GM19463 (cell line): ENCODE measurements around the gene TMEM69.
"Not testable (repeated sequence)": the region's sequence is repeated elsewhere in the genome, so short reads cannot be mapped to it uniquely, and the experiment has no call there.

Source experiments
- ATAC-seq: cut with Tn5 transposase; IDR thresholded peaks from one replicate; pipeline ENCODE4 v1.9.1; 2021; ENCODE audit warnings: mild to moderate bottlenecking, moderate library complexity; ENCODE audit not compliant: unreplicated experiment

Gene TMEM69

DNA sequence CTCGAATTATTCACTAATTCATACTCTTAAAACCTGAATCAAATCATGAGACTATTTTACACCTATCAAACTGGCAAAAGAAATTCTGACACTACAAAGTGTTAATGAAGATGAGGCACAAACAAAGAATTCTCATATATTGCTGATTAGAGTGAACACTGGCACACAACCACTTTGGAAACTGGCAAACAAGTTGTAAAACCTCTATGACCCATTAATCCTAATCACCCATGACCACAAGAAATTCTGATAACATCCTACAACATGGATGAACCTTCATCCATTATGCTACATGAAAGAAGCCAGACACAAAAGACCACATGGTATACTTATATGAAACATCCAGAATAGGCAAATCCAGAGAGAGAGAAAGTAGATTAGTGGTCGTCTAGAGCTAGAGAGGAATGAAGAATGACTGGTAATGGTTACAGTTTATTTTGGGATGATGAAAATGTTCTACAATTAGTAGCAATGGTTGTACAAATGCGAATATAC lies 10.2 kb upstream of the TMEM69 start:
- no peak for ATAC-seq

DNA sequence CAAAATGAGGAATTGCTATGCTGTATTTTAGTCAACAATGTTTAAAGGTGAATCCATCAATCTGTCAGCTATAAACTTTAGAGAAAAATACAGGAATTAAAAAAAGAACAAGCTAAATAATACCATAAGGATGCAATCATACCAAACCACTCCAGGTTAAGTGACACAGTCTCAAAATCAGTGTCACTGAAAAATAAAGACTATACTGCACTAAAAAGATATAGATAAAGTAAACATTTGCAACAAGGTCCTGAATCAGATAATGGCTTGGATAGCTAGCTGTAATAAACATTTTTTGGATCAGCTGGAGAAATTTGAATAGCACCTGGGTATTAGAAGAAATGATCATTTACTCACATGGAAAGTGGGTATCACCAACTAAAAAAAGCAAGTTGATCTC lies 9.5 kb upstream of the TMEM69 start:
- ATAC-seq, result no peak

DNA sequence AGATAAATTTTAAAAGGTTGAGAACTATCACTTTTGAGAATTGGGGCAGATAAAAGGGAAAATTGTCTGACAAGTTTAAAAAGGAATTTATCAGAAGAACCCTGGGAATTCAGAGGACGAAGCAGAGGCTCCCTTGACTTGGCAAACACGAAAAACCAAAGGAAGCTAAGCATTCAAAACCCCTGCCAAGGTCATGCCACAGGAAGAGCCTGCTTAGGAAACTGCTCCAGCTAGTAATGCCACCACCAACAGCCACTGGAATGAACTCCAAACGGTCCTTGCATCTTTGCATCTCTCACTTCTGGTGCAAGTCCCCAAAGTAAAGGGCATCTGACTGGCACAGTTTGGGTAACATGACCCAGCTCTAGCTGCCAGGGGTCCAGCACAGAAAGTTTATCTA lies 8.9 kb upstream of the TMEM69 start:
- ATAC-seq, result no peak

GRCh38 chr1:45682942-45683341 lies 5.0 kb upstream of the TMEM69 start:
- no peak for ATAC-seq

GRCh38 chr1:45684402-45684801 lies 3.6 kb upstream of the TMEM69 start:
- ATAC-seq, result no peak

DNA sequence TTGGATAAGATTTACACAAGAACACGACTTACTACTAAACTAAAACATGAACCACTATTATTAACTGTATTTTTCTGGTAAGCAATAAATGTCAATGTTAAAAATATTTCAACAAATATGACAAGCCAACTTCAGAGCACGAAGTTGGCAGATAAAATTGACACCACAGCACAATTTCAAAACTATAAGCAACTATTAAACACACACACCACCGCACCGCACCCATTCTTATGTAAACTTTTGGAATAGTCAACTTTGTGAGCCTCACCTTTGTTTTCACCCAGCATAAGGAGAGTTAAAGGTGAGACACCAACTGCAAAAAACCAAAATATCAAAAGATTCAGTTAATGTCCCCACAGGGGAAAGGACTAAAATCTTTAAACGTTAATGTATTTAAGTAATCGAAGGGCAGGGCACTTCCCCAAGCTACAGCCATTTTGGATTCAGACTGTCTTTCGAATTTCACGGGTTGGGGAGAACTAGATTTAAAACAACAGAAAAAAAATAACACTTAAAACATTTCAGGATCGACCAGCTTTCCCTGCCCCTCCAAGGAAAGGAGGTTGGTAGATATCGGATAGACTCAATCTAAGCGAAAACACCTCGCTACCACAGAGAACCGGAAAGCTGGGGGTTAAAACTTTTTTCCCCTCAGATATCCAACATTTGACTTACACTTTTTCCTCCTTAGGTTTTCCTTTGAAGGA lies 2.5 kb upstream of the TMEM69 start:
- ATAC-seq, result no peak

DNA sequence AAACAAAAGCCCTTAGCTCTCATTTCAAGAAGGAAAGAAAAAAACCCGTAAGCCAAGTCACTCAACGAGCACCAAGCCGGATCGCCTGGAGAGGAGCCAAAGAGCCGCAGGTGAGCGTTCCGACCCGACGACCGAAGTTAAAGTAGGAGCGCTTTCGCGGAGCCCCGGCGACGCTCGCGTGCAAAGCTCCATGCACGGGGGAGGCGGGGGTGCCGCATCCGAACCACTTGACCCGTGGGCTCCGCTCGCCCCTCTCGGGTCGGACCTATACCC lies 2.0 kb upstream of the TMEM69 start:
- no peak for ATAC-seq

- peak; percentile 49 for ATAC-seq
These were observed 1.5 kb upstream of the TMEM69 start, which contains the start of gene GPBP1L1 for GRCh38 chr1:45686288-45687013. TSS of gene GPBP1L1 (minus strand) at chr1:45686533. CDS start at chr1:45659087, 27,446 bp downstream.

DNA sequence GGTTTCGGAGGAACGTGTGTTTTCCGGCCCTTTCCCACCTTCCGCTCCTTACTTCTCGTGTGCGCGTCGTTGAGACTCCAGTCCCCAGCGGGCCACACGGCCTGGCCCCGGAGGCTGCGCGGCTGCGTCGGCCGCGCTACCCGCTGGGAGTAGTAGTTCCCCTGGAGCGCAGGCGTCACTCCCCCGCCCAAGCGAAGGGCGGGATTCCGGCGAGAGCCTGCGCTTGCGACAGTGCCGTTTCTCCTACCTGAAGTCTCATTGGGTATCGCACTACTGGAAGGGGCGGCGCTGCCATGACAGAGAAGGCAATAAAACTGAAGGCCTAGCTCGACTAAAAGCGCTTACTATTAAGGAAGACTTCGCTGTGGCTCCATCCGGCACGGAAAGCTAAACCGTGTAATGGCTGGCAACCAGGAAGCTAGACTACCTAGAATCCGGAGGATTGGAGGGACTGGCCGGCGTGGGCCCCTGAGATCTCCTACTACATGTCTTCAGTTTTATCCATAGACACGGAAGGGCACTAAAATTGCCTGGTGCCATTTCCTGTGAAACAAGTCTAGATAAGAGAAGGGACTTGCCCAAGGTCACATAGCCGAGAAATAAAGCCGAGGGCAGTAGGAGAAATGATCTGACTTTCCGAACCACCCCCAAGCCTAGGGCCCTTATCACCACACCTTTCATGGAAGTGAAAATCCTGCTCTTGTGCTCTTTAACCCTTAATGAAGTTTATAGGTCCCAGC lies 797 bp upstream of the TMEM69 start:
- peak; percentile 87 for ATAC-seq

GRCh38 chr1:45693811-45694210 lies 5.8 kb downstream of the TMEM69 start:
- ATAC-seq, result not testable (repeated sequence)

DNA sequence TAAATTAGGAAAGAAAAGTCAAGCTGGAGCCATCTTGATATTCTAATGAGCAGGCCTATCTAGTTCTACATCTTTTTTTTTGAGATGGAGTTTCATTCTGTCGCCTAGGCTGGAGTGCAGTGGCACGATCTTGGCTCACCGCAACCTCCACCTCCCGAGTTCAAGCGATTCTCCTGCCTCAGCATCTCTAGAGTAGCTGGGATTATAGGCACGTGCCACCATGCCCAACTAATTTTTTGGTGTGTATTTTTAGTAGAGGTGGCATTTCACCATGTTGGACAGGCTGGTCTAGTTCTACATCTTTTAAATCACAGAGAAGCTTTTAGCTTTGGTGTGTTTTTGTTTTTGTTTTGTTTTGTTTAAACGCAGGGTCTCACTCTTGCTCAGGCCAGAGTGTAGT lies 6.8 kb downstream of the TMEM69 start:
- ATAC-seq, result no peak

GRCh38 chr1:45704637-45705036 lies 16.7 kb downstream of the TMEM69 start:
- no peak for ATAC-seq

DNA sequence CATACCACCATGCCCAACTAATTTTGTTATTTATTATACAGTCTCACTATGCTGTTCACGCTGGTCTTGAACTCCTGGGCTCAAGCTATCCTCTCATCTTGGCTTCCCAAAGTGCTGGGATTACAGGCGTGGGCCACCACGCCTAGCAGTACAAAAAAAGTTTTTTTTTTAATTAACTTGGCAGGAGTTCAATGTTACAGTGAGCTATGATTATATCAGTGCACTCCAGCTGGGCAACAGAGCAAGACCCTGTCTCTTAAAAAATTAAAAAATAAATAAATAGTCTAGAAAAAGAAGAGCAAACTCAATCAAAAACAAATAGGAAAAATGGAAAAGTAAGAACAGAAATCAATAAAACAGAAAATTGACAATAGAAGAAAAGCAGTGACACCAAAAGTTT lies 25.7 kb downstream of the TMEM69 start:
- no peak for ATAC-seq

DNA sequence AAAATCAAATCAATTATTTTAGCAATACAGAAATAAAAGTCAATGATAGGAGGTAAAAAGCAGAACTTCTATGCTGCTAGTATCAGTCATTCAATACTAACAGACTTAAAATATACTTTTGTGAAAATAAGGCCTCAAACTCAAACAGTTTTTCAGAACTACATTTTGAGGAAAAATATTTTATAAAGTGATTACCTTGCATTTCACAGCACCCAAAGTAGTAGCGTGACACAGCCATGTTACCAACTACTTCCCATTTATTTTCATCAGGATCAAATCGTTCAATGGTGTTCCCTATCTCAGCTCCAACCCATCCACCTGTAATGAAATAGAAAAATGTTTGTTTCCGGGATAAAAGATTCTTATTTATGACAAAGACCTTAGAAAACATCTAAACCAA lies 28.7 kb downstream of the TMEM69 start:
- no peak for ATAC-seq

GRCh38 chr1:45717386-45717785 lies 29.4 kb downstream of the TMEM69 start:
- not testable (repeated sequence) for ATAC-seq

DNA sequence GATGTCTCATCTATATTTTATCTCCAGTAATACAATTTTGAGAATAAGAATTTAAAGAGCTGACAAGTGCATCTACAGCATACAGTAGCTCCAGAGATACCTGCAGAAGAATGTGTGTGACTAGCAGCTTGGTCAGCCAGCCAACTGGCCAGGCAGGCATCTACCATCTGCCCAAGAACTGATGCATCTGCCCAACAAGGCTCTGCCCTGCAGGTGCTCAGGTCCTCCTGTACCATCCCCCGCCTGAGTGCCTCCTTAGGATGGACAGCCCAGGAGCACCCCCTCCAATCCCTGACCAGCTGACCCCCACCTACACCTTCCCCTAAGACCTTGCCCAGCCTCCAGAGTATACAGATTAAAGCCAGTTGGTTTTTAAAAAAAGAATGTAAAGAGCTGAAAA lies 30.3 kb downstream of the TMEM69 start:
- ATAC-seq, result no peak

DNA sequence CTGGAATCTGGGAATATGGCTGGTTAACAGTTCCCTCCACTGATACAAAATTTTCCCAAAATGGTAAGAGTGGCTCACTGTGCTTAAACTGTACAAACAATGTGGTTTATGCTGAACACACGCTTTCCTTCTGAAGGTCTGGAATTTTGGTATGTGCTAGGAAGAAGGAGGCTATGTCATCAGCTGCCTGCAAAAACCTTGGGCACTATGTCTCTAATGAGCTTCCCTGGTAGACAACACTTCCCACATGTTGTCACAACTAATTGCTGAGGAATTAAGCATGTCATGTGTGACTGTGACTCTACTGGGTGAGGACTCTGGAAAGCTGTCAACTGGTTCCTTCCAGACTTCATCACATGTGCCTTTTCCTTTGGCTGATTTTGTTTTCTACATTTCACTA lies 33.2 kb downstream of the TMEM69 start:
- no peak for ATAC-seq

DNA sequence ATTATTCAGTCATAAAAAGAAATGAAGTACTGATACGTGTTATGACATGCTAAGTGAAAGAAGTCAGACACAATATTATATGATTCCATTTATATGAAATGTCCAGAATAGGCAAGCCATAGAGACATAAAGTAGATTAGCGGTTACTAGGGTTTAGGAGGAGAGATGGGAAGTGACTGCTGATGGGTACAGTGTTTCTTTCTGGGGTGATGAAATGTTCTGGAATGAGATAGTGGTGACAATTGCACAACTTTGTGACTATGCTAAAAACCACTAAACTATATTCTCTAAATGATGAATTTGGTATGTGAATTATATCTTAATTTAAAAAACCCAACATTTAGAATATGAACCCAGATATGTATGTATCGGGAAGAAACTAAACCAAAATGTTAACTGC lies 34.8 kb downstream of the TMEM69 start:
- ATAC-seq, result no peak

- no peak for ATAC-seq
These were observed 35.4 kb downstream of the TMEM69 start for GRCh38 chr1:45723248-45723930.

DNA sequence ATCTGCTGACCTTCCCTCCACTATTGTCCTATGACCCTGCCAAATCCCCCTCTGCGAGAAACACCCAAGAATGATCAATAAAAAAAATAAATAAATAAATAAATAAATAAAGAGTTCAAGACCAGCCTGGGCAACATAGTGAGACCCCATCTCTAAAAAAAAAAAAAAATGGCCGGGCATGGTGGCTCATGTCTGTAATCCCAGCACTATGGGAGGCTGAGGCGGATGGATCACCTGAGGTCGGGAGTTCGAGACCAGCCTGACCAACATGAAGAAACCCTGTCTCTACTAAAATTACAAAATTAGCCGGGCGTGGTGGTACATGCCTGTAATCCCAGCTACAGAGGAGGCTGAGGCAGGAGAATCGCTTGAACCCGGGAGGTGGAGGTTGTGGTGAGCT lies 38.0 kb downstream of the TMEM69 start:
- ATAC-seq, result not testable (repeated sequence)

GRCh38 chr1:45730075-45730779 lies 42.2 kb downstream of the TMEM69 start:
- ATAC-seq, result no peak
